Lower leg skin (tissue), 3 donors: ENCODE data around the gene EML4.

Source experiments
- CTCF ChIP-seq, 3 donors: fragments of 450-650 bp; IDR thresholded peaks; one replicate each; pipeline ENCODE4 v1.5.1; 2016; ENCODE audit warnings: antibody characterized with exemption in 3 of 3, mild to moderate bottlenecking in 3 of 3, moderate library complexity in 2 of 3
- POLR2A ChIP-seq, 2 donors: fragments of 450-650 bp; IDR thresholded peaks; one replicate each; pipeline ENCODE4 v1.6.1; 2016 to 2017; ENCODE audit warnings: antibody characterized with exemption in 2 of 2, mild to moderate bottlenecking in 1 of 2, moderate library complexity in 1 of 2

DNA sequence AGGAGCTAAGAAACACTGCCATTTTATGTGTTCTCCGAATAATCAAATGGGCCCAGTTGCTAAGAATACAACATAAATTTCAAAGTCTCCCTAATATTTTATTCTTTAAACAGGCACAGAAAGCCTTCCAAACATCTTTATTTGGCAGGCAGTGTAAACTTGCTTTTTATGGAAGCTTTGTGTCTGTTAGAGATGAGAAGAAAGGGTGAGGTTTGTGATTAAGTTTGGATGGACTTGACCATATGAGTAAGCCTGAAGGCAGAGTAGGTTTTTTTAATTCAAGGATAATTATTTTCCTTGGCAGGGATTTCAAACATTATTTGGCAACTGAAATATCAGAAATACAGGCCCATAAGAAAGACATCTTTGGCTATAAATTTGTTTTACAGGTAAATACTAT is 129.0 kb downstream of the EML4 start:
- TF ChIP-seq POLR2A (IDR thresholded peaks at IDR 0.05) (no peak), CTCF (IDR thresholded peaks at IDR 0.05) (no peak)
